ENCODE measurements around the gene PITPNM1. TPM values are rescaled to one million over a fixed set of nuclear protein-coding genes. Genes with fewer than 3 reads are reported as not detected.

The PITPNM1 gene
- total and polyA plus RNA-seq, 2 experiments from 2014 or later: 9.1 to 57.1 TPM

DNA sequence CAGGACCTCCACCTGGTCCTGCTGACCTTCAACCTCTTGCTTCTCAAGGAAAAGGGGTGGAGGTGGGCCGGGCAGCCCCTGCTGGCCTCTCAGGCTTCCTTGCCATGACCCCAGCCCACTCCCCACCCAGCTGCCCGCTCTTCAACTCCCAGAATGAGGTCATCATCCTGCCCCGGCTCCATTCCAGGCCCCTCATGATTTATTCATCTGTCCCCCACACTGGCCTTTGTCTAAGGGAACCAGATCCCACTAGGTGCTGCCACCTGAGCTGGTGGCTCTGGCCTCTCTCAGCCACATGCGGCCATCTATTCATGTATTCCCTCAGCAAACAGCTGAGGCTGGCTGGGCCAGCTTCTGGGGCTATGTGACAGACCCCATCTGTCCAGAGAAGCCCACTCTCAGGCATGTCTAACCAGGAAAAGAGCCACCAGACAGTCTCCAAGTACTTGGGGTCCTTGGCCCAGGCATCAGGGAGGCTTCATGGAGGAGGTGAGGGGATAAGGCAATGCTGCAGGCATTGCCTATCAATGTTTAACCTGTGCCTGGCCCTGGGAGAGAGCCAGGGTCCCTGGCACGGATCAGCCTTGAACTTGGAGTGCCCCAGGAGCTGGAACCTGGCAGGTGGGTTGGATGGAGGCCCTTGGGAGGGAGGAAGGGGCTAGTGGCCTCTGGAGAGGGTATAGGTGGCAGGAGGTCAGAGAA, 20.3 kb upstream of the PITPNM1 start:
- H3K27me3 Mint-ChIP-seq (ENCODE audit: insufficient read depth, low read depth, poor library complexity): peaks cover 7% of the 10 kb centered on the region

DNA sequence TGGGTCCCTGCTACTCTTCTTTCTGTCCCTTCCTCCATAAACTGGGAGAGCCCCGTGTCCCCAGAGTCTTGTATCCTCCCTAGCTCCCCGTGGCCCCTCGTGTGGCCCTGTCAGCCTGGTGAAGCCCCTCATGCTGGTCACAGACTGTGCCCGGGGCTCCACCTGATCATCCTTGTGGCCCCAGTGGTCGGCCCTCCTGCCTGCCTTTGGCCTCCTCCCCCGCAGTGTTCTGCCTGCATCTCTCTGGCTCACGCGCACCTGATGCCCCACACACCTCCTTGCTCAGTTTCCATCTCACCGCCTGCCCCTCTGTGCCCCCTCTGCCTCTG, 19.3 kb upstream of the PITPNM1 start:
- H3K27ac Mint-ChIP-seq: no peak overlapping the region
- no peak overlapping the region for H3K4me2 ChIP-seq
- peaks cover 7% of the 10 kb centered on the region for H3K27me3 Mint-ChIP-seq (ENCODE audit: insufficient read depth, low read depth, poor library complexity)
- H3K27me3 ChIP-seq (ENCODE audit: insufficient read depth): no peaks in the 10 kb centered on the region
- H3K36me3 ChIP-seq (ENCODE audit: insufficient read depth): no peaks in the 10 kb centered on the region
- ATAC-seq (no peak), DNase-seq (ENCODE audit: low spot score) (no peak)
- no peak overlapping the region for H3K4me3 Mint-ChIP-seq
- no peaks in the 10 kb centered on the region for H3K4me1 ChIP-seq (ENCODE audit: insufficient read depth)
- peaks cover 3% of the 10 kb centered on the region for H3K9me3 Mint-ChIP-seq
- H4K20me1 ChIP-seq (replicated peaks; ENCODE audit: insufficient read depth): no peaks in the 10 kb centered on the region
- no peaks in the 10 kb centered on the region; the same call in 2 of the 3 replicates for H3K36me3 Mint-ChIP-seq (ENCODE audit: low read depth)
- H3K27ac ChIP-seq (ENCODE audit: low read depth): no peak overlapping the region
- no peaks in the 10 kb centered on the region for H3K79me2 ChIP-seq (replicated peaks; ENCODE audit: insufficient read depth)
- no peak overlapping the region for H3K4me3 ChIP-seq
- H3K4me1 Mint-ChIP-seq: no peaks in the 10 kb centered on the region; the same call in 2 of the 3 replicates
- H3F3A ChIP-seq (replicated peaks; ENCODE audit: low read depth): no peaks in the 10 kb centered on the region
- H2AFZ ChIP-seq: no peak overlapping the region
- 0 out of 2 replicates have a peak, but pooled peaks cover 5% of the 10 kb centered on the region for H3K9me2 ChIP-seq (ENCODE audit: insufficient read depth)
- TF ChIP-seq, protein P1, sequence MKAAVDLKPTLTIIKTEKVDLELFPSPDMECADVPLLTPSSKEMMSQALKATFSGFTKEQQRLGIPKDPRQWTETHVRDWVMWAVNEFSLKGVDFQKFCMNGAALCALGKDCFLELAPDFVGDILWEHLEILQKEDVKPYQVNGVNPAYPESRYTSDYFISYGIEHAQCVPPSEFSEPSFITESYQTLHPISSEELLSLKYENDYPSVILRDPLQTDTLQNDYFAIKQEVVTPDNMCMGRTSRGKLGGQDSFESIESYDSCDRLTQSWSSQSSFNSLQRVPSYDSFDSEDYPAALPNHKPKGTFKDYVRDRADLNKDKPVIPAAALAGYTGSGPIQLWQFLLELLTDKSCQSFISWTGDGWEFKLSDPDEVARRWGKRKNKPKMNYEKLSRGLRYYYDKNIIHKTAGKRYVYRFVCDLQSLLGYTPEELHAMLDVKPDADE (IDR thresholded peaks at IDR 0.05): no peak
- TF ChIP-seq ZNF114 (CRISPR knock-in tag; IDR thresholded peaks at IDR 0.05) (no peak), EZH2 (IDR thresholded peaks at IDR 0.05; ENCODE audit: low read depth, unreplicated experiment) (no peak), EZH2phosphoT487 (IDR thresholded peaks at IDR 0.05; ENCODE audit: unreplicated experiment) (no peak)
- TF ChIP-seq, protein P2, sequence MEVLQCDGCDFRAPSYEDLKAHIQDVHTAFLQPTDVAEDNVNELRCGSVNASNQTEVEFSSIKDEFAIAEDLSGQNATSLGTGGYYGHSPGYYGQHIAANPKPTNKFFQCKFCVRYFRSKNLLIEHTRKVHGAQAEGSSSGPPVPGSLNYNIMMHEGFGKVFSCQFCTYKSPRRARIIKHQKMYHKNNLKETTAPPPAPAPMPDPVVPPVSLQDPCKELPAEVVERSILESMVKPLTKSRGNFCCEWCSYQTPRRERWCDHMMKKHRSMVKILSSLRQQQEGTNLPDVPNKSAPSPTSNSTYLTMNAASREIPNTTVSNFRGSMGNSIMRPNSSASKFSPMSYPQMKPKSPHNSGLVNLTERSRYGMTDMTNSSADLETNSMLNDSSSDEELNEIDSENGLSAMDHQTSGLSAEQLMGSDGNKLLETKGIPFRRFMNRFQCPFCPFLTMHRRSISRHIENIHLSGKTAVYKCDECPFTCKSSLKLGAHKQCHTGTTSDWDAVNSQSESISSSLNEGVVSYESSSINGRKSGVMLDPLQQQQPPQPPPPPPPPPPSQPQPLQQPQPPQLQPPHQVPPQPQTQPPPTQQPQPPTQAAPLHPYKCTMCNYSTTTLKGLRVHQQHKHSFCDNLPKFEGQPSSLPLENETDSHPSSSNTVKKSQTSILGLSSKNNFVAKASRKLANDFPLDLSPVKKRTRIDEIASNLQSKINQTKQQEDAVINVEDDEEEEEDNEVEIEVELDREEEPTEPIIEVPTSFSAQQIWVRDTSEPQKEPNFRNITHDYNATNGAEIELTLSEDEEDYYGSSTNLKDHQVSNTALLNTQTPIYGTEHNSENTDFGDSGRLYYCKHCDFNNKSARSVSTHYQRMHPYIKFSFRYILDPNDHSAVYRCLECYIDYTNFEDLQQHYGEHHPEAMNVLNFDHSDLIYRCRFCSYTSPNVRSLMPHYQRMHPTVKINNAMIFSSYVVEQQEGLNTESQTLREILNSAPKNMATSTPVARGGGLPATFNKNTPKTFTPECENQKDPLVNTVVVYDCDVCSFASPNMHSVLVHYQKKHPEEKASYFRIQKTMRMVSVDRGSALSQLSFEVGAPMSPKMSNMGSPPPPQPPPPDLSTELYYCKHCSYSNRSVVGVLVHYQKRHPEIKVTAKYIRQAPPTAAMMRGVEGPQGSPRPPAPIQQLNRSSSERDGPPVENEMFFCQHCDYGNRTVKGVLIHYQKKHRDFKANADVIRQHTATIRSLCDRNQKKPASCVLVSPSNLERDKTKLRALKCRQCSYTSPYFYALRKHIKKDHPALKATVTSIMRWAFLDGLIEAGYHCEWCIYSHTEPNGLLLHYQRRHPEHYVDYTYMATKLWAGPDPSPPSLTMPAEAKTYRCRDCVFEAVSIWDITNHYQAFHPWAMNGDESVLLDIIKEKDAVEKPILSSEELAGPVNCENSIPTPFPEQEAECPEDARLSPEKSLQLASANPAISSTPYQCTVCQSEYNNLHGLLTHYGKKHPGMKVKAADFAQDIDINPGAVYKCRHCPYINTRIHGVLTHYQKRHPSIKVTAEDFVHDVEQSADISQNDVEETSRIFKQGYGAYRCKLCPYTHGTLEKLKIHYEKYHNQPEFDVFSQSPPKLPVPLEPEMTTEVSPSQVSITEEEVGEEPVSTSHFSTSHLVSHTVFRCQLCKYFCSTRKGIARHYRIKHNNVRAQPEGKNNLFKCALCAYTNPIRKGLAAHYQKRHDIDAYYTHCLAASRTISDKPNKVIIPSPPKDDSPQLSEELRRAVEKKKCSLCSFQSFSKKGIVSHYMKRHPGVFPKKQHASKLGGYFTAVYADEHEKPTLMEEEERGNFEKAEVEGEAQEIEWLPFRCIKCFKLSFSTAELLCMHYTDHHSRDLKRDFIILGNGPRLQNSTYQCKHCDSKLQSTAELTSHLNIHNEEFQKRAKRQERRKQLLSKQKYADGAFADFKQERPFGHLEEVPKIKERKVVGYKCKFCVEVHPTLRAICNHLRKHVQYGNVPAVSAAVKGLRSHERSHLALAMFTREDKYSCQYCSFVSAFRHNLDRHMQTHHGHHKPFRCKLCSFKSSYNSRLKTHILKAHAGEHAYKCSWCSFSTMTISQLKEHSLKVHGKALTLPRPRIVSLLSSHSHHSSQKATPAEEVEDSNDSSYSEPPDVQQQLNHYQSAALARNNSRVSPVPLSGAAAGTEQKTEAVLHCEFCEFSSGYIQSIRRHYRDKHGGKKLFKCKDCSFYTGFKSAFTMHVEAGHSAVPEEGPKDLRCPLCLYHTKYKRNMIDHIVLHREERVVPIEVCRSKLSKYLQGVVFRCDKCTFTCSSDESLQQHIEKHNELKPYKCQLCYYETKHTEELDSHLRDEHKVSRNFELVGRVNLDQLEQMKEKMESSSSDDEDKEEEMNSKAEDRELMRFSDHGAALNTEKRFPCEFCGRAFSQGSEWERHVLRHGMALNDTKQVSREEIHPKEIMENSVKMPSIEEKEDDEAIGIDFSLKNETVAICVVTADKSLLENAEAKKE (CRISPR knock-in tag; IDR thresholded peaks at IDR 0.05): no peak

More for the DNA sequence above, 20.3 kb upstream of the PITPNM1 start:
- no peak for TF ChIP-seq EZH2 (IDR thresholded peaks at IDR 0.05; ENCODE audit: low read depth, unreplicated experiment)
- TF ChIP-seq EZH2phosphoT487 (IDR thresholded peaks at IDR 0.05; ENCODE audit: unreplicated experiment): no peak
- no peak for TF ChIP-seq ZNF114 (CRISPR knock-in tag; IDR thresholded peaks at IDR 0.05)
- no peak for TF ChIP-seq STAT1 (IDR thresholded peaks at IDR 0.05; ENCODE audit: unreplicated experiment)
- no peak for TF ChIP-seq ZNF331 (CRISPR knock-in tag; IDR thresholded peaks at IDR 0.05; ENCODE audit: low read depth)
- TF ChIP-seq, protein P3, sequence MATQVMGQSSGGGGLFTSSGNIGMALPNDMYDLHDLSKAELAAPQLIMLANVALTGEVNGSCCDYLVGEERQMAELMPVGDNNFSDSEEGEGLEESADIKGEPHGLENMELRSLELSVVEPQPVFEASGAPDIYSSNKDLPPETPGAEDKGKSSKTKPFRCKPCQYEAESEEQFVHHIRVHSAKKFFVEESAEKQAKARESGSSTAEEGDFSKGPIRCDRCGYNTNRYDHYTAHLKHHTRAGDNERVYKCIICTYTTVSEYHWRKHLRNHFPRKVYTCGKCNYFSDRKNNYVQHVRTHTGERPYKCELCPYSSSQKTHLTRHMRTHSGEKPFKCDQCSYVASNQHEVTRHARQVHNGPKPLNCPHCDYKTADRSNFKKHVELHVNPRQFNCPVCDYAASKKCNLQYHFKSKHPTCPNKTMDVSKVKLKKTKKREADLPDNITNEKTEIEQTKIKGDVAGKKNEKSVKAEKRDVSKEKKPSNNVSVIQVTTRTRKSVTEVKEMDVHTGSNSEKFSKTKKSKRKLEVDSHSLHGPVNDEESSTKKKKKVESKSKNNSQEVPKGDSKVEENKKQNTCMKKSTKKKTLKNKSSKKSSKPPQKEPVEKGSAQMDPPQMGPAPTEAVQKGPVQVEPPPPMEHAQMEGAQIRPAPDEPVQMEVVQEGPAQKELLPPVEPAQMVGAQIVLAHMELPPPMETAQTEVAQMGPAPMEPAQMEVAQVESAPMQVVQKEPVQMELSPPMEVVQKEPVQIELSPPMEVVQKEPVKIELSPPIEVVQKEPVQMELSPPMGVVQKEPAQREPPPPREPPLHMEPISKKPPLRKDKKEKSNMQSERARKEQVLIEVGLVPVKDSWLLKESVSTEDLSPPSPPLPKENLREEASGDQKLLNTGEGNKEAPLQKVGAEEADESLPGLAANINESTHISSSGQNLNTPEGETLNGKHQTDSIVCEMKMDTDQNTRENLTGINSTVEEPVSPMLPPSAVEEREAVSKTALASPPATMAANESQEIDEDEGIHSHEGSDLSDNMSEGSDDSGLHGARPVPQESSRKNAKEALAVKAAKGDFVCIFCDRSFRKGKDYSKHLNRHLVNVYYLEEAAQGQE (IDR thresholded peaks at IDR 0.05; ENCODE audit: unreplicated experiment): no peak
- TF ChIP-seq NANOG (IDR thresholded peaks at IDR 0.05; ENCODE audit: borderline replicate concordance): no peak
- TF ChIP-seq JUNB (IDR thresholded peaks at IDR 0.05; ENCODE audit: unreplicated experiment): no peak
- Histone ChIP-seq H3K4me1 (ENCODE audit: insufficient read depth) (no peaks in the 10 kb centered on the region), H3K4me2 (no peak overlapping the region), H3K9me2 (ENCODE audit: insufficient read depth) (0 out of 2 replicates have a peak, but pooled peaks cover 5% of the 10 kb centered on the region), H4K20me1 (replicated peaks; ENCODE audit: insufficient read depth) (no peaks in the 10 kb centered on the region), H2AFZ (no peak overlapping the region), H3K27ac (ENCODE audit: low read depth) (no peak overlapping the region), H3F3A (replicated peaks; ENCODE audit: low read depth) (no peaks in the 10 kb centered on the region), H3K36me3 (ENCODE audit: insufficient read depth) (no peaks in the 10 kb centered on the region), H3K4me3 (no peak overlapping the region), H3K79me2 (replicated peaks; ENCODE audit: insufficient read depth) (no peaks in the 10 kb centered on the region), H3K27me3 (ENCODE audit: insufficient read depth) (no peaks in the 10 kb centered on the region)
- Mint-ChIP-seq H3K4me3 (no peak overlapping the region), H3K4me1 (no peaks in the 10 kb centered on the region; the same call in 2 of the 3 replicates), H3K27ac (no peak overlapping the region), H3K36me3 (ENCODE audit: low read depth) (no peaks in the 10 kb centered on the region; the same call in 2 of the 3 replicates), H3K9me3 (peaks cover 4% of the 10 kb centered on the region)
- DNase-seq (ENCODE audit: low spot score) (no peak), ATAC-seq (no peak)
